ENCODE measurements around the gene SMOC2.

SMOC2 gene

GRCh38 chr6:168408504-168409136 is 32.4 kb upstream of the SMOC2 start:
- Histone ChIP-seq H3K4me3 (ENCODE audit: low read depth, low read length) (no peak overlapping the region), H3K9me3 (ENCODE audit: control insufficient read depth, insufficient read depth, low read depth, low read length) (no peaks in the 10 kb centered on the region), H3K27ac (ENCODE audit: low read depth, low read length) (no peak overlapping the region)

GRCh38 chr6:168410035-168410434 is 30.9 kb upstream of the SMOC2 start:
- Histone ChIP-seq H3K9me3 (ENCODE audit: control insufficient read depth, insufficient read depth, low read depth, low read length) (no peaks in the 10 kb centered on the region), H3K27me3 (ENCODE audit: control insufficient read depth, insufficient read depth, low read length) (no peaks in the 10 kb centered on the region), H3K4me1 (ENCODE audit: control insufficient read depth, insufficient read depth, low read length) (no peaks in the 10 kb centered on the region), H3K4me3 (ENCODE audit: low read depth, low read length) (no peak overlapping the region), H3K36me3 (ENCODE audit: control insufficient read depth, insufficient read depth, low read length) (no peaks in the 10 kb centered on the region), H3K27ac (ENCODE audit: low read depth, low read length) (no peak overlapping the region), H3K9ac (ENCODE audit: low read length) (no peak overlapping the region)

More at GRCh38 chr6:168408504-168409136, 32.4 kb upstream of the SMOC2 start:
- Histone ChIP-seq H3K4me1 (ENCODE audit: control insufficient read depth, insufficient read depth, low read length) (no peaks in the 10 kb centered on the region), H3K36me3 (ENCODE audit: control insufficient read depth, insufficient read depth, low read length) (no peaks in the 10 kb centered on the region), H3K27me3 (ENCODE audit: control insufficient read depth, insufficient read depth, low read length) (no peaks in the 10 kb centered on the region), H3K9ac (ENCODE audit: low read length) (no peak overlapping the region)

- Histone ChIP-seq H3K9ac (ENCODE audit: low read length) (no peak overlapping the region), H3K27me3 (ENCODE audit: control insufficient read depth, insufficient read depth, low read length) (no peaks in the 10 kb centered on the region), H3K4me3 (ENCODE audit: low read depth, low read length) (no peak overlapping the region), H3K9me3 (ENCODE audit: control insufficient read depth, insufficient read depth, low read depth, low read length) (no peaks in the 10 kb centered on the region), H3K36me3 (ENCODE audit: control insufficient read depth, insufficient read depth, low read length) (no peaks in the 10 kb centered on the region), H3K4me1 (ENCODE audit: control insufficient read depth, insufficient read depth, low read length) (no peaks in the 10 kb centered on the region), H3K27ac (ENCODE audit: low read depth, low read length) (no peak overlapping the region)
Measured at GRCh38 chr6:168410554-168411011, 30.4 kb upstream of the SMOC2 start.

- no peaks in the 10 kb centered on the region for H3K9me3 ChIP-seq (ENCODE audit: control insufficient read depth, insufficient read depth, low read depth, low read length)
- no peak overlapping the region for H3K9ac ChIP-seq (ENCODE audit: low read length)
- no peaks in the 10 kb centered on the region for H3K27me3 ChIP-seq (ENCODE audit: control insufficient read depth, insufficient read depth, low read length)
- no peaks in the 10 kb centered on the region for H3K4me1 ChIP-seq (ENCODE audit: control insufficient read depth, insufficient read depth, low read length)
- H3K27ac ChIP-seq (ENCODE audit: low read depth, low read length), result no peak overlapping the region
- no peak overlapping the region for H3K4me3 ChIP-seq (ENCODE audit: low read depth, low read length)
- H3K36me3 ChIP-seq (ENCODE audit: control insufficient read depth, insufficient read depth, low read length), result no peaks in the 10 kb centered on the region
Measured at GRCh38 chr6:168411130-168411529, 29.9 kb upstream of the SMOC2 start.

- H3K4me1 ChIP-seq (ENCODE audit: control insufficient read depth, insufficient read depth, low read length), result no peaks in the 10 kb centered on the region
- H3K9ac ChIP-seq (ENCODE audit: low read length), result no peak overlapping the region
- H3K27ac ChIP-seq (ENCODE audit: low read depth, low read length), result no peak overlapping the region
- H3K36me3 ChIP-seq (ENCODE audit: control insufficient read depth, insufficient read depth, low read length), result no peaks in the 10 kb centered on the region
- H3K9me3 ChIP-seq (ENCODE audit: control insufficient read depth, insufficient read depth, low read depth, low read length), result no peaks in the 10 kb centered on the region
- H3K4me3 ChIP-seq (ENCODE audit: low read depth, low read length), result no peak overlapping the region
- H3K27me3 ChIP-seq (ENCODE audit: control insufficient read depth, insufficient read depth, low read length), result no peaks in the 10 kb centered on the region
Measured at GRCh38 chr6:168411793-168412192, 29.2 kb upstream of the SMOC2 start.

GRCh38 chr6:168412456-168412855 is 28.5 kb upstream of the SMOC2 start:
- no peaks in the 10 kb centered on the region for H3K27me3 ChIP-seq (ENCODE audit: control insufficient read depth, insufficient read depth, low read length)

GRCh38 chr6:168413018-168413720 is 27.8 kb upstream of the SMOC2 start:
- H3K9ac ChIP-seq (ENCODE audit: low read length), result no peak overlapping the region
- no peaks in the 10 kb centered on the region for H3K36me3 ChIP-seq (ENCODE audit: control insufficient read depth, insufficient read depth, low read length)
- H3K9me3 ChIP-seq (ENCODE audit: control insufficient read depth, insufficient read depth, low read depth, low read length), result no peaks in the 10 kb centered on the region
- H3K4me3 ChIP-seq (ENCODE audit: low read depth, low read length), result no peak overlapping the region
- no peaks in the 10 kb centered on the region for H3K27me3 ChIP-seq (ENCODE audit: control insufficient read depth, insufficient read depth, low read length)
- no peak overlapping the region for H3K27ac ChIP-seq (ENCODE audit: low read depth, low read length)
- H3K4me1 ChIP-seq (ENCODE audit: control insufficient read depth, insufficient read depth, low read length), result peaks cover 2% of the 10 kb centered on the region; the same call in 1 of the 2 replicates

More at GRCh38 chr6:168412456-168412855, 28.5 kb upstream of the SMOC2 start:
- Histone ChIP-seq H3K27ac (ENCODE audit: low read depth, low read length) (no peak overlapping the region), H3K36me3 (ENCODE audit: control insufficient read depth, insufficient read depth, low read length) (no peaks in the 10 kb centered on the region), H3K9ac (ENCODE audit: low read length) (no peak overlapping the region), H3K9me3 (ENCODE audit: control insufficient read depth, insufficient read depth, low read depth, low read length) (no peaks in the 10 kb centered on the region), H3K4me3 (ENCODE audit: low read depth, low read length) (no peak overlapping the region), H3K4me1 (ENCODE audit: control insufficient read depth, insufficient read depth, low read length) (no peaks in the 10 kb centered on the region)

- H3K27me3 ChIP-seq (ENCODE audit: control insufficient read depth, insufficient read depth, low read length), result no peaks in the 10 kb centered on the region; the same call in 1 of the 2 replicates
- no peaks in the 10 kb centered on the region for H3K36me3 ChIP-seq (ENCODE audit: control insufficient read depth, insufficient read depth, low read length)
- H3K27ac ChIP-seq (ENCODE audit: low read depth, low read length), result no peak overlapping the region
- H3K4me1 ChIP-seq (ENCODE audit: control insufficient read depth, insufficient read depth, low read length), result peaks cover 6% of the 10 kb centered on the region; the same call in 1 of the 2 replicates
- no peaks in the 10 kb centered on the region for H3K9me3 ChIP-seq (ENCODE audit: control insufficient read depth, insufficient read depth, low read depth, low read length)
- H3K9ac ChIP-seq (ENCODE audit: low read length), result no peak overlapping the region
- no peak overlapping the region for H3K4me3 ChIP-seq (ENCODE audit: low read depth, low read length)
Measured at GRCh38 chr6:168413856-168414255, 27.1 kb upstream of the SMOC2 start.

- no peak overlapping the region for H3K27ac ChIP-seq (ENCODE audit: low read depth, low read length)
- peaks cover 6% of the 10 kb centered on the region; the same call in 1 of the 2 replicates for H3K4me1 ChIP-seq (ENCODE audit: control insufficient read depth, insufficient read depth, low read length)
- no peaks in the 10 kb centered on the region for H3K9me3 ChIP-seq (ENCODE audit: control insufficient read depth, insufficient read depth, low read depth, low read length)
- no peak overlapping the region for H3K4me3 ChIP-seq (ENCODE audit: low read depth, low read length)
- H3K9ac ChIP-seq (ENCODE audit: low read length), result no peak overlapping the region
- no peaks in the 10 kb centered on the region for H3K36me3 ChIP-seq (ENCODE audit: control insufficient read depth, insufficient read depth, low read length)
- no peaks in the 10 kb centered on the region; the same call in 1 of the 2 replicates for H3K27me3 ChIP-seq (ENCODE audit: control insufficient read depth, insufficient read depth, low read length)
Measured at GRCh38 chr6:168414336-168415097, 26.5 kb upstream of the SMOC2 start.

GRCh38 chr6:168415098-168415992 is 25.6 kb upstream of the SMOC2 start:
- H3K36me3 ChIP-seq (ENCODE audit: control insufficient read depth, insufficient read depth, low read length), result no peaks in the 10 kb centered on the region
- H3K9me3 ChIP-seq (ENCODE audit: control insufficient read depth, insufficient read depth, low read depth, low read length), result no peaks in the 10 kb centered on the region
- H3K9ac ChIP-seq (ENCODE audit: low read length), result no peak overlapping the region
- peaks cover 6% of the 10 kb centered on the region; the same call in 1 of the 2 replicates for H3K4me1 ChIP-seq (ENCODE audit: control insufficient read depth, insufficient read depth, low read length)
- H3K27ac ChIP-seq (ENCODE audit: low read depth, low read length), result no peak overlapping the region
- no peak overlapping the region for H3K4me3 ChIP-seq (ENCODE audit: low read depth, low read length)
- H3K27me3 ChIP-seq (ENCODE audit: control insufficient read depth, insufficient read depth, low read length), result no peaks in the 10 kb centered on the region; the same call in 1 of the 2 replicates

Measured in HUES6 (cell line).